HL-60 (cell line): Measurements from ENCODE around the gene GABRB1.

Experiments
- CTCF ChIP-seq: IDR thresholded peaks from one replicate; pipeline ENCODE4 v1.5.1; 2011; ENCODE audit warnings: low read length, control low read depth, inconsistent platforms; ENCODE audit not compliant: insufficient read depth
- GABPA ChIP-seq: IDR thresholded peaks from 2 replicates; pipeline ENCODE4 v1.6.1; 2012; ENCODE audit warnings: low read depth
- POLR2AphosphoS5 ChIP-seq: IDR thresholded peaks from 2 replicates; pipeline ENCODE4 v1.6.1; 2012; ENCODE audit warnings: low read depth
- REST ChIP-seq: IDR thresholded peaks from 2 replicates; pipeline ENCODE4 v1.6.1; 2012; ENCODE audit warnings: low read depth; ENCODE audit not compliant: insufficient replicate concordance
- SPI1 ChIP-seq: IDR thresholded peaks from 2 replicates; pipeline ENCODE4 v1.6.1; 2012; ENCODE audit warnings: low read depth, mild to moderate bottlenecking, borderline replicate concordance

- TF ChIP-seq REST = no peak
- TF ChIP-seq CTCF = no peak
- no peak for TF ChIP-seq POLR2AphosphoS5
- TF ChIP-seq GABPA = no peak
- no peak for TF ChIP-seq SPI1
Measured at GRCh38 chr4:47017081-47017480, 14.3 kb upstream of the GABRB1 start.
